Stimulated activated CD4-positive, alpha-beta T cell treated with anti-CD3 and anti-CD28 coated beads, Interleukin-2, amount 100 ng/mL, for 4 hours (primary cell): ENCODE measurements around the gene TMEM254.
"Not testable (repeated sequence)": the region's sequence is repeated elsewhere in the genome, so short reads cannot be mapped to it uniquely, and the experiment has no call there.

Experiments
- DNase-seq: peaks from one replicate; pipeline ENCODE4 v3.0.0-alpha.2; 2020; ENCODE audit warnings: low read depth

Gene TMEM254

GRCh38 chr10:80133206-80133605, 54.7 kb downstream of the TMEM254 start:
- no peak for DNase-seq

GRCh38 chr10:80133687-80134086, 55.2 kb downstream of the TMEM254 start:
- not testable (repeated sequence) for DNase-seq

GRCh38 chr10:80136134-80136571, 57.7 kb downstream of the TMEM254 start:
- DNase-seq, result no peak

- DNase-seq, result no peak
These were observed 58.8 kb downstream of the TMEM254 start for GRCh38 chr10:80137031-80137862.

- DNase-seq, result no peak
These were observed 59.5 kb downstream of the TMEM254 start for GRCh38 chr10:80137920-80138319.

GRCh38 chr10:80139265-80139664, 60.8 kb downstream of the TMEM254 start:
- DNase-seq, result no peak

- DNase-seq, result no peak
These were observed 61.8 kb downstream of the TMEM254 start for GRCh38 chr10:80140251-80140650.

- DNase-seq, result no peak
These were observed 63.4 kb downstream of the TMEM254 start for GRCh38 chr10:80141696-80142460.
